ENCODE results near the gene ACKR2. TPM values are rescaled to one million over a fixed set of nuclear protein-coding genes. Genes with fewer than 3 reads are reported as not detected.

The ACKR2 gene
- total RNA-seq, 1 experiment from 2014 or later = not detected

- H3K27ac Mint-ChIP-seq = no peak overlapping the region
- H3K27me3 Mint-ChIP-seq (ENCODE audit: low read depth) = peaks cover 2% of the 10 kb centered on the region; the same call in 1 of the 2 replicates
Observed at GRCh38 chr3:42844815-42845214, 35.6 kb downstream of the ACKR2 start.

More at GRCh38 chr3:42844815-42845214, 35.6 kb downstream of the ACKR2 start:
- no peaks in the 10 kb centered on the region for H3K27me3 ChIP-seq (ENCODE audit: insufficient read depth, low read length)
- H2AK5ac ChIP-seq (ENCODE audit: insufficient read length, low read length) = no peak overlapping the region
- no peak overlapping the region for H3T11ph ChIP-seq (ENCODE audit: low read length)
- no peak overlapping the region for H2BK5ac ChIP-seq (ENCODE audit: insufficient read length, low read length)
- H3K14ac ChIP-seq (ENCODE audit: insufficient read depth, low read length) = no peak overlapping the region
- Mint-ChIP-seq H3K36me3 (ENCODE audit: insufficient read depth in 1 of 3, low read depth in 3 of 3) (no peaks in the 10 kb centered on the region), H3K4me3 (no peak overlapping the region), H3K9me3 (no peaks in the 10 kb centered on the region), H3K4me1 (peaks cover 19 to 21% of the 10 kb centered on the region in 2 experiments)
- no peak overlapping the region for H2BK120ac ChIP-seq (ENCODE audit: low read depth, low read length, poor library complexity, severe bottlenecking)
- no peak overlapping the region for H3K4ac ChIP-seq (ENCODE audit: low read depth, low read length)
- H3K4me2 ChIP-seq (ENCODE audit: insufficient read depth, insufficient read length, low read length) = no peak overlapping the region
- no peak overlapping the region for H2BK15ac ChIP-seq (ENCODE audit: low read depth, low read length)
- no peak overlapping the region for H4K8ac ChIP-seq (replicated peaks; ENCODE audit: insufficient read length, low read depth, low read length)
- no peaks in the 10 kb centered on the region for H3K79me2 ChIP-seq (ENCODE audit: insufficient read depth, low read length)
- H3K79me1 ChIP-seq (ENCODE audit: insufficient read depth, low read depth, low read length, poor library complexity, severe bottlenecking) = no peaks in the 10 kb centered on the region
- no peak for DNase-seq
- TF ChIP-seq CTCF (conservative IDR thresholded peaks at IDR 0.05) = no peak
- no peak overlapping the region for H3K18ac ChIP-seq (ENCODE audit: insufficient read length, low read depth, low read length)
- no peak overlapping the region for H3K27ac ChIP-seq (ENCODE audit: insufficient read length, low read depth, low read length)
- WGBS (ENCODE audit: extremely low coverage, insufficient read length, low lambda C conversion rate) = no CpG with 5 or more reads among the region's 4 CpGs
- no peak overlapping the region for H3K23ac ChIP-seq (ENCODE audit: insufficient read length, low read depth, low read length)
- H4K91ac ChIP-seq (ENCODE audit: insufficient read length, low read depth, low read length) = no peak overlapping the region
- H3K4me1 ChIP-seq (ENCODE audit: insufficient read depth, low read length) = peaks cover 3% of the 10 kb centered on the region; the same call in 1 of the 2 replicates
- H4K20me1 ChIP-seq (ENCODE audit: control insufficient read depth, insufficient read depth, insufficient read length) = no peaks in the 10 kb centered on the region
- H2BK20ac ChIP-seq (ENCODE audit: low read depth, low read length, poor library complexity, severe bottlenecking) = no peak overlapping the region
- no peak overlapping the region for H2BK12ac ChIP-seq (ENCODE audit: insufficient read length, low read depth, low read length)
- no peak overlapping the region for H3K56ac ChIP-seq (ENCODE audit: insufficient read length, low read depth, low read length)
- no peak overlapping the region for H4K5ac ChIP-seq (ENCODE audit: insufficient read length, low read depth, low read length)
- H3K9me3 ChIP-seq (ENCODE audit: control insufficient read depth, low read depth, low read length) = no peaks in the 10 kb centered on the region
- H2AFZ ChIP-seq (ENCODE audit: low read length) = no peak overlapping the region
- H3K23me2 ChIP-seq (ENCODE audit: insufficient read length, low read depth, low read length, poor library complexity, severe bottlenecking) = no peaks in the 10 kb centered on the region
- H3K9ac ChIP-seq (ENCODE audit: extremely low read depth, insufficient read length, low read length) = no peak overlapping the region
